ENCODE data around the gene AKAP13. TPM values are rescaled to one million over a fixed set of nuclear protein-coding genes. Genes with fewer than 3 reads are reported as not detected.

AKAP13 gene
- total RNA-seq, 1 experiment from 2014 or later = 47.3 TPM

DNA sequence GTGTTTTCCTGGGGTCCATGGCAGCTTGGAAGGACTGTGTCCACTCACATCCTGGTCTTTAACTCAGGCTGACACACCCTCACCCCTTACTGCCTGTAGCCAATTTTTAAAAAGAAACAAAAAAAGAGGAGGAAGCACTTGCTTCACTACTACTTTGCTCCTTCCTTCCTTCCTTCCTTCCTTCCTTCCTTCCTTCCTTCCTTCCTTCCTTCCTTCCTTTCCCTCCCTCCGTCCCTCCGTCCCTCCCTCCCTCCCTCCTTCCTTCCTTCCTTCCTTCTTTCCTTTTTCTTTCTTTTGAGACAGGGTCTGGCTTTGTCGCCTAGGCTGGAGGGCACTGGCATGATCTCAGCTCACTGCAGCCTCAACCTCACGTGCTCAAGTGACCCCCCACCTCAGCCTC lies 25.5 kb upstream of the AKAP13 start:
- H3K18ac ChIP-seq (ENCODE audit: insufficient read length, low read depth, low read length) = no peak overlapping the region

More for the DNA sequence above, 25.5 kb upstream of the AKAP13 start:
- H2BK15ac ChIP-seq (ENCODE audit: low read depth, low read length) = no peak overlapping the region
- Mint-ChIP-seq H3K4me1 (no peaks in the 10 kb centered on the region), H3K27me3 (ENCODE audit: low read depth) (no peaks in the 10 kb centered on the region), H3K4me3 (no peak overlapping the region), H3K36me3 (ENCODE audit: insufficient read depth in 1 of 3, low read depth in 3 of 3) (no peaks in the 10 kb centered on the region), H3K27ac (no peak overlapping the region), H3K9me3 (no peaks in the 10 kb centered on the region)
- no peaks in the 10 kb centered on the region for H3K9me3 ChIP-seq (ENCODE audit: control insufficient read depth, low read depth, low read length)
- no peak overlapping the region for H3K56ac ChIP-seq (ENCODE audit: insufficient read length, low read depth, low read length)
- H3K4ac ChIP-seq (ENCODE audit: low read depth, low read length) = no peak overlapping the region
- no peak overlapping the region for H2AFZ ChIP-seq (ENCODE audit: low read length)
- H4K20me1 ChIP-seq (ENCODE audit: control insufficient read depth, insufficient read depth, insufficient read length) = no peaks in the 10 kb centered on the region
- H3K14ac ChIP-seq (ENCODE audit: insufficient read depth, low read length) = no peak overlapping the region
- no peak for DNase-seq
- H3T11ph ChIP-seq (ENCODE audit: low read length) = no peak overlapping the region
- no peak overlapping the region for H2BK20ac ChIP-seq (ENCODE audit: low read depth, low read length, poor library complexity, severe bottlenecking)
- H3K4me1 ChIP-seq (ENCODE audit: insufficient read depth, low read length) = no peaks in the 10 kb centered on the region
- H3K79me2 ChIP-seq (ENCODE audit: insufficient read depth, low read length) = no peaks in the 10 kb centered on the region
- H2BK12ac ChIP-seq (ENCODE audit: insufficient read length, low read depth, low read length) = no peak overlapping the region
- H2BK120ac ChIP-seq (ENCODE audit: low read depth, low read length, poor library complexity, severe bottlenecking) = no peak overlapping the region
- H3K27ac ChIP-seq (ENCODE audit: insufficient read length, low read depth, low read length) = no peak overlapping the region
- no peak overlapping the region for H3K23ac ChIP-seq (ENCODE audit: insufficient read length, low read depth, low read length)
- no peak overlapping the region for H2AK5ac ChIP-seq (ENCODE audit: insufficient read length, low read length)
- no peaks in the 10 kb centered on the region for H3K23me2 ChIP-seq (ENCODE audit: insufficient read length, low read depth, low read length, poor library complexity, severe bottlenecking)
- TF ChIP-seq, protein P1, sequence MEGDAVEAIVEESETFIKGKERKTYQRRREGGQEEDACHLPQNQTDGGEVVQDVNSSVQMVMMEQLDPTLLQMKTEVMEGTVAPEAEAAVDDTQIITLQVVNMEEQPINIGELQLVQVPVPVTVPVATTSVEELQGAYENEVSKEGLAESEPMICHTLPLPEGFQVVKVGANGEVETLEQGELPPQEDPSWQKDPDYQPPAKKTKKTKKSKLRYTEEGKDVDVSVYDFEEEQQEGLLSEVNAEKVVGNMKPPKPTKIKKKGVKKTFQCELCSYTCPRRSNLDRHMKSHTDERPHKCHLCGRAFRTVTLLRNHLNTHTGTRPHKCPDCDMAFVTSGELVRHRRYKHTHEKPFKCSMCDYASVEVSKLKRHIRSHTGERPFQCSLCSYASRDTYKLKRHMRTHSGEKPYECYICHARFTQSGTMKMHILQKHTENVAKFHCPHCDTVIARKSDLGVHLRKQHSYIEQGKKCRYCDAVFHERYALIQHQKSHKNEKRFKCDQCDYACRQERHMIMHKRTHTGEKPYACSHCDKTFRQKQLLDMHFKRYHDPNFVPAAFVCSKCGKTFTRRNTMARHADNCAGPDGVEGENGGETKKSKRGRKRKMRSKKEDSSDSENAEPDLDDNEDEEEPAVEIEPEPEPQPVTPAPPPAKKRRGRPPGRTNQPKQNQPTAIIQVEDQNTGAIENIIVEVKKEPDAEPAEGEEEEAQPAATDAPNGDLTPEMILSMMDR (conservative IDR thresholded peaks at IDR 0.05) = no peak
- H2BK5ac ChIP-seq (ENCODE audit: insufficient read length, low read length) = no peak overlapping the region
- no CpG with 5 or more reads among the region's 4 CpGs for WGBS (ENCODE audit: extremely low coverage, insufficient read length, low lambda C conversion rate)
- no peak overlapping the region for H4K5ac ChIP-seq (ENCODE audit: insufficient read length, low read depth, low read length)
- H3K79me1 ChIP-seq (ENCODE audit: insufficient read depth, low read depth, low read length, poor library complexity, severe bottlenecking) = no peaks in the 10 kb centered on the region
- H3K4me2 ChIP-seq (ENCODE audit: insufficient read depth, insufficient read length, low read length) = no peak overlapping the region
- H3K9ac ChIP-seq (ENCODE audit: extremely low read depth, insufficient read length, low read length) = no peak overlapping the region
- no peak overlapping the region for H4K8ac ChIP-seq (replicated peaks; ENCODE audit: insufficient read length, low read depth, low read length)
- H4K91ac ChIP-seq (ENCODE audit: insufficient read length, low read depth, low read length) = no peak overlapping the region
- no peaks in the 10 kb centered on the region for H3K27me3 ChIP-seq (ENCODE audit: insufficient read depth, low read length)
